IPS-18a (cell line): ENCODE measurements around the gene CECR2.
A peak's percentile ranks its signal among the peaks of the same experiment; 100 is the strongest.
"Not testable (repeated sequence)": the region's sequence is repeated elsewhere in the genome, so short reads cannot be mapped to it uniquely, and the experiment has no call there.

ENCODE experiments used
- H3K27ac ChIP-seq: one replicate; pipeline ENCODE4 v1.5.1; 2013; ENCODE audit warnings: low read length
- H3K27me3 ChIP-seq: one replicate; pipeline ENCODE4 v1.6.1; 2013; ENCODE audit warnings: mild to moderate bottlenecking, low read length; ENCODE audit not compliant: control insufficient read depth, insufficient read depth
- H3K36me3 ChIP-seq: one replicate; pipeline ENCODE4 v1.6.1; 2013; ENCODE audit warnings: low read depth, low read length; ENCODE audit not compliant: control insufficient read depth
- H3K4me1 ChIP-seq: one replicate; pipeline ENCODE4 v1.6.1; 2013; ENCODE audit warnings: low read depth, low read length; ENCODE audit not compliant: control insufficient read depth
- H3K4me3 ChIP-seq: one replicate; pipeline ENCODE4 v1.5.1; 2013; ENCODE audit warnings: low read length
- H3K9ac ChIP-seq: one replicate; pipeline ENCODE4 v1.6.1; 2013; ENCODE audit warnings: mild to moderate bottlenecking, low read length, moderate library complexity
- H3K9me3 ChIP-seq: one replicate; pipeline ENCODE4 v1.6.1; 2013; ENCODE audit warnings: low read depth, low read length; ENCODE audit not compliant: control insufficient read depth

Gene CECR2

DNA sequence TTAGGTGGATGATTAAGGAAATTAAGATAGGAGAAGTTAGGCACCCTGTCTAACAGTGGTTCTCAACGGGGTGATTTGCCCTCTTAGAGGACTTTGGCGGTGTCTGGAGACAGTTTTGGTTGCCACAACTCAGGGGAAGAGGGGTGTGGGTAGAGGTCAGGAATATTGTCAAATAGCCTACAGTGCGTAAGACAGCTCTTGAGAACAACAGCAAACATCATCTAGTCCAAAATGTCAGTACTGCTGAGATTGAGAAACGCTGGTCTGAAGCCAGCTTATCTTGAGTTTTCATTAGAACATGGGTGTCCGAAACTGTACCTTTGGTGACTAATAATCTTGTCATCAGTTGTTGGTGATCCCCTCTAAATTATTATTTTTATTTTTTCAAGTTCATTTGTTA is 38.4 kb downstream of the CECR2 start:
- Histone ChIP-seq H3K9me3 (no peaks in the 10 kb centered on the region), H3K4me1 (peaks cover 23% of the 10 kb centered on the region), H3K9ac (no peak overlapping the region), H3K36me3 (no peaks in the 10 kb centered on the region), H3K27me3 (no peaks in the 10 kb centered on the region), H3K4me3 (no peak overlapping the region), H3K27ac (no peak overlapping the region)

GRCh38 chr22:17410576-17410975 is 41.3 kb downstream of the CECR2 start:
- Histone ChIP-seq H3K4me1 (peaks cover 35% of the 10 kb centered on the region), H3K9me3 (no peaks in the 10 kb centered on the region), H3K27me3 (no peaks in the 10 kb centered on the region), H3K9ac (no peak overlapping the region), H3K36me3 (no peaks in the 10 kb centered on the region), H3K4me3 (no peak overlapping the region), H3K27ac (no peak overlapping the region)

DNA sequence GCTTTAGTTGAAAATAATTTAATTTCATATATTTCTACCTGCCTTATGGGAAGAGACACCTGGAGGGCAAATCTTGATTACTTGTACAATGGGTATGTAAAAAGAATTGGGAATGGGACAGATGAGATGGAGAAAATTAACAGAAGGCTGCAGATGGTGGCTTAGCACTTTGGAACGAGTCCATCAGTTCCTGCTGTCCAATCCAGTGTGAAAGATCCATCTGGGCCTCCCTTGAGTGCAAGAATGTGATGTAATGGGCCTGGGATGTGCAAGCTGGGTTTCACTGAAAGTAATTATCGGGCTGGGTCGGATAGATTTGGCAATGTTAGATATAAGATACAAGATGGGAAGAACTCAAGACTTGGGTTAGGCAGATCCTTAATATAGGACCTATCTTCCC is 42.0 kb downstream of the CECR2 start:
- H3K9me3 ChIP-seq, result no peaks in the 10 kb centered on the region
- H3K9ac ChIP-seq, result no peak overlapping the region
- H3K36me3 ChIP-seq, result no peaks in the 10 kb centered on the region
- H3K27ac ChIP-seq, result no peak overlapping the region
- no peaks in the 10 kb centered on the region for H3K27me3 ChIP-seq
- H3K4me1 ChIP-seq, result peaks cover 35% of the 10 kb centered on the region
- no peak overlapping the region for H3K4me3 ChIP-seq

DNA sequence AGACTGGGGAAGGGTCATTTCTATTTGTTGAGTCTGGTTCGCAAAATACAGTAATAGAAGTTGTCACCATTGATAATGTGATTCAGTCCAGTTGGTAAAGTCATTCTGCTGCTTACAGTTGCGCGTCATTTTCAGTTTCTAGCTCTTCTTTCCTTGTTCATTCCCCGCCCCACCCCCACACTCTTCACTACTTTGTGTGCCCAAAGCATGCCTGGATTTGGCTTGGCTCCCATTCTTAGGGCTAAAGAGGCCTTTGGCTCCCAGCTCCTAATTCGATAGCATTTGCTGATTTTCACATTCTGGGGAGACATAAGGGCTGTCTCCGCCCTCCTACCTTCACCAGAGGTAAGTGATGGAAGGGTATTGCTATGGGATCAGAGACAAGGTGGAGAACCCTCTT is 43.0 kb downstream of the CECR2 start:
- H3K9ac ChIP-seq, result no peak overlapping the region
- no peaks in the 10 kb centered on the region for H3K36me3 ChIP-seq
- H3K4me1 ChIP-seq, result peaks cover 35% of the 10 kb centered on the region
- no peak overlapping the region for H3K4me3 ChIP-seq
- no peaks in the 10 kb centered on the region for H3K9me3 ChIP-seq
- H3K27ac ChIP-seq, result no peak overlapping the region
- H3K27me3 ChIP-seq, result no peaks in the 10 kb centered on the region

DNA sequence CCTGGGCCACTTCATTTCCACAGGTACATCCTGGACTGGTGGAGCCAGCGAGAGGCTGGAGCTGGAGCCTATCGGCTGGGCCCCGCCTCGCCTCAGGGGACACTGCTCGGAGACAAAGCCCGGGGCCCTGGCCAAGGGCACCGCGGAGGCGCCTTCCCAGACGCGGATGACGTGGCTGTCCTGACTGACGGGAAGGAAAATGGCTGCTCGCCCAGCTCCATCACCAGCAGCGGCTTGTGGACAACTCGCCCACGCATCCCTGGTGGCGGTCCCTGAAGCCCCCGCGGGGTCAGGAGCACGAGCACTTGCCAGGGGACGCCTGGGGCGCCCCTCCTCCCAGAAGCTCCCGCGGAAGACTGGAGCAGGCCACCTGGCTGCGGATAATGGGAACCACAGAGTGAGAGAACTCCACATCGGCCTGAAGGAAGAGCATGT is 49.6 kb downstream of the CECR2 start:
- H3K9me3 ChIP-seq, result no peaks in the 10 kb centered on the region
- H3K27me3 ChIP-seq, result no peaks in the 10 kb centered on the region
- peaks cover 18% of the 10 kb centered on the region for H3K4me1 ChIP-seq
- H3K4me3 ChIP-seq, result no peak overlapping the region
- H3K36me3 ChIP-seq, result peaks cover 10% of the 10 kb centered on the region
- H3K9ac ChIP-seq, result no peak overlapping the region
- H3K27ac ChIP-seq, result no peak overlapping the region

- Histone ChIP-seq H3K27me3 (no peaks in the 10 kb centered on the region), H3K27ac (no peak overlapping the region), H3K9ac (no peak overlapping the region), H3K9me3 (no peaks in the 10 kb centered on the region), H3K4me3 (no peak overlapping the region), H3K36me3 (peaks cover 10% of the 10 kb centered on the region), H3K4me1 (peaks cover 18% of the 10 kb centered on the region)
Measured at GRCh38 chr22:17419348-17419747, 50.1 kb downstream of the CECR2 start.

DNA sequence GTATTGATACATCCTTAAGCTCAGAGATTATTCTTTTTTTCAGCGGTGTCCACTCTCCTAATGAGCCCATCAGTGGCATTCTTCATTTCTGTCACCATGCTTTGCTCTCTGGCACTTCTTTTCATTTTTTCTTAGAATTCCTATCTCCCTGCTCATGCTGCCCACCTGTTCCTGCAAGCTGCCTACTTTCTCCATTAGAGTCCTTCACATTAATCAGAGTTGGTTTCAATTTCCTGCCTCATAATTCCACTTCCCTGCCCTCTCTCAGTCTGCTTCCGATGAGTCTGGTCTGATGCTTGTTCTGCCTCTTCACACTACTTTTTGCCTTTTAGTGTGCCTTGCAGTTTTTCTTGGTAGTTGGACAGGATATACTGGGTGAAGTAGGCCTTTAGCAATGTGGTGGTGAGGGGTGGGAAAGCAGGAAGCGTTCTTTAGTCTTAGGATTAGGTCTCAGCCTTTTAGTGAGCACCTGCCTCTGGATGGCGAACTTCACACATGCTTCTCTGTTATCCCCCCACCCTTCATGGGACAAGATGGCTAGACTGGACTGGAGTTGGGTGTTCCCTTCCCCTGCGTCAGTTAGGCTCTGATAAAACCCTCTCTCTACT is 53.6 kb downstream of the CECR2 start:
- Histone ChIP-seq H3K9me3 (no peaks in the 10 kb centered on the region), H3K27ac (no peak overlapping the region), H3K36me3 (peaks cover 10% of the 10 kb centered on the region), H3K9ac (no peak overlapping the region), H3K4me3 (no peak overlapping the region), H3K27me3 (no peaks in the 10 kb centered on the region), H3K4me1 (peaks cover 15% of the 10 kb centered on the region)

DNA sequence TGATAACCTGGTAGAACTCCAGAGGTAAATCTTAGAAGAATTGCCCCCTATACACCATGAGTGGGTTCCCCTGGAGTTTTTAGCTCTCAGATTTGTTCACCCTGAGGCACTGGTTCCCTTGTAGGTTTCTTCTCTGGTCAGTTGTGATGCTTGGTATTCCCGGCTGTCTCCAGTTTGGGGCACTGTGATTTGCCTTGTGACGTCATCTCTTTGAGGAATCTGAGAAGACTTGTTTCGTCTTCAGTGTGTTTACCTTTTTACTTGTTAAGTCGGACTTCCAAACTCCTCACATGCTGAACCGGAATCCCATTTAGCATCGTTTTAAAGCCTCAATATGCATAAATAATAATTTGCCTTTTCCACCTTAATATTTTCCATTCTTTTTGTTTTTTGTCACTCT is 54.4 kb downstream of the CECR2 start:
- Histone ChIP-seq H3K36me3 (peaks cover 10% of the 10 kb centered on the region), H3K9me3 (no peaks in the 10 kb centered on the region), H3K27ac (no peak overlapping the region), H3K4me1 (peaks cover 10% of the 10 kb centered on the region), H3K9ac (no peak overlapping the region), H3K4me3 (no peak overlapping the region), H3K27me3 (no peaks in the 10 kb centered on the region)

DNA sequence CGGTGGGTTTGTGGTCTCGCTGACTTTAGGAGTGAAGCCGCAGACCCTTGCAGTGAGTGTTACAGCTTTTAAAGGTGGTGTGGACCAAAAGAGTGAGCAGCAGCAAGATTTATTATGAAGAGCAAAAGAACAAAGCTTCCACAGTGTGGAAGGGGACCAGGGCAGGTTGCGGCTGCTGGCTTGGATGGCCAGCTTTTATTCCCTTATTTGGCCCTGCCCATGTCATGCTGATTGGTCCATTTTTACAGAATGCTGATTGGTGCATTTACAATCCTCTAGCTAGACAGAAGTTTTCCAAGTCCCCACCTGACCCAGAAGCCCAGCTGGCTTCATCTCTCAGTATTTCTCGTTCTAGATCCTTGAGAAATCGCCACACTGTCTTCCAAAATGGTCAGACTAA is 58.3 kb downstream of the CECR2 start:
- H3K9ac ChIP-seq, H3K27me3 ChIP-seq, H3K4me3 ChIP-seq, H3K27ac ChIP-seq, H3K36me3 ChIP-seq, H3K9me3 ChIP-seq: not testable (repeated sequence)
- H3K4me1 ChIP-seq, result peaks cover 24% of the 10 kb centered on the region

DNA sequence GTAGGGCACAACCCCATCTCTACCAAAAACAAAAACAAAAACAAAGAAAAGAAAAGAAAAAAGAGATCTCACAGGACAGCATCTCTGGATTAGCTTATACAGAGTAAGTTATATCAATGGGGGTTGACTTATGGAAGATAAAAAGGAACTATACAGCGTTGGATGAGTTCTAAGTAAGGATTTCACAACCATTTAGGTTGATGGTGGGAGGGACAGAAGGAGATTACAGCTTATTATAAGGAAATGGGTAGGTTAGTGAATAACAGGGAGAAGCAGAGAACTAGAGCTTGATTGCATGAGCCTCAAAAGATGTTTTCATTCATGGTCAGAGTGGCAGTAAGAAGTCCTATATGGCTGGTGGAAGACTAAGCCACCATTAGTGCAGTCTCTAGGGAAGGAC is 60.3 kb downstream of the CECR2 start:
- Histone ChIP-seq H3K9ac (no peak overlapping the region), H3K4me1 (peaks cover 39% of the 10 kb centered on the region), H3K27ac (no peak overlapping the region), H3K9me3 (no peaks in the 10 kb centered on the region), H3K4me3 (no peak overlapping the region), H3K27me3 (no peaks in the 10 kb centered on the region), H3K36me3 (no peaks in the 10 kb centered on the region)

DNA sequence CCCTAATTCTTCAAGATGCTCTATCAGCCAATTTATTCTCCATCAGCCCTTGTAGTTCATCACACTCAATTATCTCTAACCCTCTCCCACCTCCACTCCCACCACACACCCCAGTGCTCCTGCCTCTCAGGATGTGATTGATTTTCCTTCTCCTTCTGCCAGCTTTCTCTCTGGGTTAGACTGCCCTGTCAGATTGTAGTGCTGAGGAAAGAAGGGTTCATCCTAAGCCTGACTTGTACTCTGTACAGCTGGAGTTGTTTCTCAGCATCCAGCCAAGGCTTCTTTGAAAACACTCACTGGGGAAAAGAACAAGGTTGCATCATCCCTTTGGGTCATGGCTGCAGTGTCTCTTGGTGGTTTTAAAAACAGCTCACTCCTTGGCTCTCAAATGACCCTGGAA is 61.2 kb downstream of the CECR2 start:
- Histone ChIP-seq H3K4me1 (peaks cover 48% of the 10 kb centered on the region), H3K27ac (peak overlapping the region; percentile 41)

GRCh38 chr22:17431179-17431578 is 61.9 kb downstream of the CECR2 start:
- peak overlapping the region; percentile 18 for H3K27ac ChIP-seq
- no peaks in the 10 kb centered on the region for H3K27me3 ChIP-seq
- H3K4me1 ChIP-seq, result peaks cover 53% of the 10 kb centered on the region
- H3K9ac ChIP-seq, result no peak overlapping the region
- H3K4me3 ChIP-seq, result no peak overlapping the region
- no peaks in the 10 kb centered on the region for H3K36me3 ChIP-seq
- no peaks in the 10 kb centered on the region for H3K9me3 ChIP-seq

More for the DNA sequence above, 61.2 kb downstream of the CECR2 start:
- no peaks in the 10 kb centered on the region for H3K27me3 ChIP-seq
- no peaks in the 10 kb centered on the region for H3K36me3 ChIP-seq
- no peaks in the 10 kb centered on the region for H3K9me3 ChIP-seq
- no peak overlapping the region for H3K4me3 ChIP-seq
- H3K9ac ChIP-seq, result no peak overlapping the region
